Measurements from ENCODE around the gene BAD. TPM values are rescaled to one million over a fixed set of nuclear protein-coding genes. Genes with fewer than 3 reads are reported as not detected.

Gene BAD
- total and polyA plus RNA-seq, 8 donors: 45.0 to 71.4 (median 55.1) TPM

DNA sequence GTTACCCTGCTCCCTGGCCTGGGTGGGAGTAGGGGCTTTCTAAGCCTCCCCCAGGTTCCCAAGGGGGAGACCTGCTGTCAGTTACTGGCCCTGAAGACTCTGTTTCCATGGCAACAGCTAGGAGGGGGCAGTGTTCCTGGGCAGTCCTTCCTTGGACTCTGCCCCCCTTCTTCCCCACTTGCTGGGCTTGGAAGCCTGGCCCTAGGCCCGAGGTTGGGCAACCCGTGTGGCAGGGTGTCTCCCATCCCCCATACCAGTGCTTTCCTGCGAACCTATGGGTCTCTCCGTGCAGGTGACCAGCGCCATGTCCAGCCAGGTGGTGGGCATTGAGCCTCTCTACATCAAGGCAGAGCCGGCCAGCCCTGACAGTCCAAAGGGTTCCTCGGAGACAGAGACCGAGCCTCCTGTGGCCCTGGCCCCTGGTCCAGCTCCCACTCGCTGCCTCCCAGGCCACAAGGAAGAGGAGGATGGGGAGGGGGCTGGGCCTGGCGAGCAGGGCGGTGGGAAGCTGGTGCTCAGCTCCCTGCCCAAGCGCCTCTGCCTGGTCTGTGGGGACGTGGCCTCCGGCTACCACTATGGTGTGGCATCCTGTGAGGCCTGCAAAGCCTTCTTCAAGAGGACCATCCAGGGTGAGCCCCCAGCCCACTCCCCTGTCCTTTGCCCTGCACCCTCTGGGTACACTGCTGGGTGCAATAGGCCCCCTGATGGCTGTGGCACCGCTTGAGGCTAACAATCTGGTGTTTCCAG lies 22.6 kb upstream of the BAD start:
- Histone ChIP-seq H3K4me1 (peaks cover 14 to 32% of the 10 kb centered on the region in 2 donors), H3K36me3 (peaks cover 0 to 27% of the 10 kb centered on the region in 2 donors), H3K9me3 (no peaks in the 10 kb centered on the region), H3K4me3 (peak overlapping the region; percentile 56 to 85), H3K27me3 (no peaks in the 10 kb centered on the region), H3K27ac (peak overlapping the region in 1 of 2 donors; percentile 95)
- intact Hi-C loops (cut with DNase I): no loop called here
- DNase-seq (peak in 1 of 4 donors; percentile 81), ATAC-seq (no peak)
- TF ChIP-seq, protein P1, sequence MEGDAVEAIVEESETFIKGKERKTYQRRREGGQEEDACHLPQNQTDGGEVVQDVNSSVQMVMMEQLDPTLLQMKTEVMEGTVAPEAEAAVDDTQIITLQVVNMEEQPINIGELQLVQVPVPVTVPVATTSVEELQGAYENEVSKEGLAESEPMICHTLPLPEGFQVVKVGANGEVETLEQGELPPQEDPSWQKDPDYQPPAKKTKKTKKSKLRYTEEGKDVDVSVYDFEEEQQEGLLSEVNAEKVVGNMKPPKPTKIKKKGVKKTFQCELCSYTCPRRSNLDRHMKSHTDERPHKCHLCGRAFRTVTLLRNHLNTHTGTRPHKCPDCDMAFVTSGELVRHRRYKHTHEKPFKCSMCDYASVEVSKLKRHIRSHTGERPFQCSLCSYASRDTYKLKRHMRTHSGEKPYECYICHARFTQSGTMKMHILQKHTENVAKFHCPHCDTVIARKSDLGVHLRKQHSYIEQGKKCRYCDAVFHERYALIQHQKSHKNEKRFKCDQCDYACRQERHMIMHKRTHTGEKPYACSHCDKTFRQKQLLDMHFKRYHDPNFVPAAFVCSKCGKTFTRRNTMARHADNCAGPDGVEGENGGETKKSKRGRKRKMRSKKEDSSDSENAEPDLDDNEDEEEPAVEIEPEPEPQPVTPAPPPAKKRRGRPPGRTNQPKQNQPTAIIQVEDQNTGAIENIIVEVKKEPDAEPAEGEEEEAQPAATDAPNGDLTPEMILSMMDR (IDR thresholded peaks at IDR 0.05): no peak

DNA sequence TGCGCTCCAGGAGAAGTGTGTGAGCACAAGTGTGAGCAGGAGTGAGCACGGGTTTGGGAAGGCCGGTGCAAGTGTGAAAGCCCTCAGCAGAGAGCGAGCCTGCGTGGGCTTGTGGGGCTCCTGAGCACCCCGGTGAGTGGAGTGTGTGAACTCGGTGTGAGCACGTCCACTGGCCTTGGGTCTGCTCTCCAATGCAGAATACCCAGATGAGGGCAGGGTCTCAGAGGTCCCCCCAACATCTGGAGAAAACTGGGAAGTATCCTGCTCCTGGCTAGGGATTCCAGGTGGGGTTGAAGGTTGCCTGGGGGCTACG lies 22.1 kb upstream of the BAD start:
- H3K4me1 ChIP-seq: peaks cover 14 to 32% of the 10 kb centered on the region in 2 donors
- DNase-seq: no peak
- intact Hi-C loops (cut with DNase I): no loop called here
- TF ChIP-seq, protein P1 (IDR thresholded peaks at IDR 0.05): no peak
- peaks cover 0 to 27% of the 10 kb centered on the region in 2 donors for H3K36me3 ChIP-seq
- H3K27ac ChIP-seq: peak overlapping the region; percentile 76 to 95
- ATAC-seq: no peak
- no peaks in the 10 kb centered on the region for H3K9me3 ChIP-seq
- H3K4me3 ChIP-seq: peak overlapping the region; percentile 56 to 85
- H3K27me3 ChIP-seq: no peaks in the 10 kb centered on the region

DNA sequence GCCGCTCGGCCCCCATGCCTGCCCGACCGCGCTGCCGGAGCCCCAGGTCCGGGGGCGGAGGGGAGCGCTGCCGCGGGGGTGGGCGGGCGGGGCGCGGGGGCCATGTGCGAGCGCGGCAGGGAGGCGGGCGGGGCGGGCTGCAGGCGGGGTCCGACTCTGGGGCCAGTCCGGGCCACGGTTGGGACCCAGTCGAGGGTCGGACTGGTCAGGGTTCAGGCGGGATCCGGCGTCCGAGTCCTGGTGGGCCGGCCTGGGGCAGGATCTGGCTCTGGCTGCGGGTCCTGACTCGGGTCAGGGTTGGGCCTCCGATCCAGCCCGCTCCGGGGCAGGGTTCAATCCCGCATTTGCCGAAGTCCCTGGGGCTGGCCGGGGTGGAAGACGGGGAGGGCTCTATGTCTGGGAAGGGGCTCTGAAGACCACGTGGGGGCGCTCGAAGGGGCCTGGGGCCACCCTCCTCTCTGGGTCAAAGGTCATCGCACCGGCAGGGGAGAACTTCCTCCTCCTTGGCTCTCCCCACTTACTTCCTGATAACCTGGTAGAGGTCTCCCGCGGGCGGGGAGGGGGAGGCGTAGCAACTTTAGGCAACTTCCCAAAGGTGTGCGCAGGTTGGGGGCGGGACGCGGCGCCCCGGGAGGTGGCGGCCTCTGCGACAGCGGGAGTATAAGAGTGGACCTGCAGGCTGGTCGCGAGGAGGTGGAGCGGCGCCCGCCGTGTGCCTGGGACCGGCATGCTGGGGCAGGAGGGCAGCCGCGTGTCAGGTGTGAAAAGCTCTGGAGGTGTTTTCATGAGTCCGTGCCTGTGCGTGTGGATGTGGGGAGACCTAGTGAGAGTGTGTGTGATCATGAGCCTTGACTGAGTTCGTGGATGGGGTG lies 21.5 kb upstream of the BAD start:
- intact Hi-C loops (cut with DNase I): no loop called here
- peaks cover 0 to 21% of the 10 kb centered on the region in 2 donors for H3K36me3 ChIP-seq
- TF ChIP-seq, protein P1 (IDR thresholded peaks at IDR 0.05): peak in 1 of 2 donors; percentile 12
- H3K4me3 ChIP-seq: peak overlapping the region; percentile 56 to 85
- H3K4me1 ChIP-seq: peaks cover 14 to 38% of the 10 kb centered on the region in 2 donors
- H3K27me3 ChIP-seq: peaks cover 0 to 1% of the 10 kb centered on the region in 2 donors
- ATAC-seq: peak; percentile 26
- peak overlapping the region; percentile 76 to 95 for H3K27ac ChIP-seq
- peak in 2 of 4 donors; percentile 86 to 93 for DNase-seq
- no peaks in the 10 kb centered on the region for H3K9me3 ChIP-seq

DNA sequence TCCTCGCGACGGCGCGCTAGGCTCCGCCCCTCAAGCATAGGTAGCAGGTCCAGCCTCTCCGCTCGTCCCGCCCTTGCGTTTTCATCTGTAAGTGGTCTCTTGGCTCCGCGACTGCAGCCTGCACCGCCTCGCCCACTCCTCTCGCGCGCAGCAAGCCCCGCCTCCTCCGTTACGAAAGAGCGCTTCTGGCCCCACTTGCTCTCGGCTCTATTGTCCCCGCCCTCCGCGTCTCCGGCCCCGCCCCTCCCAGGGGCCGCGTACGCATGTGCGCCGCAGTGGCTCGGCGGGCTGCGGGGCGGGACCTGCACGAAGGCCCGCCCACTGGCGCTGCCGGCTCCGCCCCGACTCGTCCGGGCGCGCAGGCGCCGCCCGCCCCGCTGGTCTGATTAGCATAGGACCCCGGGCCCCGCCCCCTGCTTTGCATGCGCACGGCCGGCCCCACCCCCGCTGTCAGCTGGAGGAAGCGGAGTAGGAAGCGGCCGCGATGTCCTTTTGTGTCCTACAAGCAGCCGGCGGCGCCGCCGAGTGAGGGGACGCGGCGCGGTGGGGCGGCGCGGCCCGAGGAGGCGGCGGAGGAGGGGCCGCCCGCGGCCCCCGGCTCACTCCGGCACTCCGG lies 20.7 kb upstream of the BAD start, which contains the start of gene ESRRA:
TSS of gene ESRRA (plus strand) at position 450 of the 616 bp plus-strand sequence. CDS start 1,656 bp downstream, outside the sequence.
- ATAC-seq (peak; percentile 86), DNase-seq (peak; percentile 98 to 100 (median 99))
- Histone ChIP-seq H3K36me3 (peaks cover 0 to 16% of the 10 kb centered on the region in 2 donors), H3K4me1 (peaks cover 19 to 41% of the 10 kb centered on the region in 2 donors), H3K27ac (peak within 1 kb of the TSS; percentile 94 to 95), H3K9me3 (no peaks in the 10 kb centered on the region), H3K4me3 (peak within 1 kb of the TSS; percentile 56 to 85), H3K27me3 (peaks cover 1 to 8% of the 10 kb centered on the region in 2 donors)
- intact Hi-C loops (cut with DNase I): no loop called here
- TF ChIP-seq, protein P1 (IDR thresholded peaks at IDR 0.05): no peak
